Stimulated activated naive CD8-positive, alpha-beta T cell treated with anti-CD3 and anti-CD28 coated beads, Interleukin-15, amount 100 ng/mL, for 72 hours (primary cell): ENCODE measurements around the gene DPP7.
A peak's percentile ranks its signal among the peaks of the same experiment; 100 is the strongest.

Source experiments
- ATAC-seq: fragments of 150-1000 bp; cut with Tn5 transposase; 2 replicates; pipeline ENCODE4 v1.10.0; 2021; ENCODE audit warnings: mild to moderate bottlenecking, moderate library complexity
- DNase-seq, 2 donors: peaks; one replicate each; pipeline ENCODE4 v3.0.0; 2021 to 2022
- H3K27ac Mint-ChIP-seq, 2 donors: one replicate each; pipeline ENCODE4 v1.8.0; 2022; ENCODE audit warnings: mild to moderate bottlenecking in 2 of 2, mixed read lengths in 2 of 2, moderate library complexity in 2 of 2
- H3K27me3 Mint-ChIP-seq: one replicate; pipeline ENCODE4 v1.8.0; 2022; ENCODE audit warnings: mixed read lengths
- H3K4me1 Mint-ChIP-seq: one replicate; pipeline ENCODE4 v1.8.0; 2022; ENCODE audit warnings: mild to moderate bottlenecking, mixed read lengths
- H3K4me3 Mint-ChIP-seq, 2 donors: one replicate each; pipeline ENCODE4 v1.8.0; 2022; ENCODE audit warnings: mild to moderate bottlenecking in 2 of 2, mixed read lengths in 2 of 2, moderate library complexity in 1 of 2
- H3K9me3 Mint-ChIP-seq, 2 donors: one replicate each; pipeline ENCODE4 v1.8.0; 2022; ENCODE audit warnings: mixed read lengths in 2 of 2

Gene DPP7

DNA sequence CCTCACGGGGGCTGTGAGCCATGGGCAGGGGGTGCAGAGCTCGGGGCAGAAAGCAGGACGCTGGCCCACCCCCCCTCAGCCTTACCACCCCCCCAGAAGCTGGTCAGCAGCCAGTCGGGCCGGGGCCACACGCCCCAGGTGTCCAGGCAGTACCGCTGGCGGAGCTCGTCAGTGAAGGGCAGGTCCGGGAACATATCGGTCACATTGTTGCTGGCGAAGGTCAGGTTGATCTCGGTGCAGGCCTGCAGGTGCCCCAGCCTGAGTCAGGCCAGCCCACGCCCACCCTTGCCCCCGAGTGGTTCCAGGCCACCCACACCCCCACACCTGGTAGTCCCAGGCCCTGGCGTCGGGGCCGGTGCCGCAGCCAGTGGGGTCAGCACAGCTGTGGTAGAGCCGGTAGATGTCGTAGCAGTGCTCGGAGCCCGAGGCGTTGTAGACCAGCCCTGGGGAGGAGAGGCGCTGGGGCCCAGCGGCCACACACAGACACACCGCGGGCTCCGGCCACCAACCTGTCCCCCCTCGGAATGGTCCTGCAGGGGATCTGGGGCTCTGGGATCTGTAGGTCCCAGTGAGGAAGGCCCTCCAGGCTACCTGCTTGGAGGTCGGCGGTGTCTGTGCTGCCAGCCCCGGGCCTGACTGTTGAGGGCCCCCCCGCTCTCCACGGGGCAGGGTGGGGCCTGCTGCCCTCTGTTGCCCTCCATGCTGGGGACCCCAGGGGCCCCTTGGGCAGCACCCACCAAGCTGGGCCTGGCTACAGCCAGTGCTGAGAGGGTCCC lies 2.6 kb downstream of the DPP7 start:
- Mint-ChIP-seq H3K27ac (peak overlapping the region in 1 of 2 donors; percentile 42), H3K4me3 (peak overlapping the region in 1 of 2 donors; percentile 26), H3K9me3 (no peaks in the 10 kb centered on the region), H3K27me3 (no peaks in the 10 kb centered on the region), H3K4me1 (peaks cover 18% of the 10 kb centered on the region)
- ATAC-seq = no peak
- DNase-seq = no peak

DNA sequence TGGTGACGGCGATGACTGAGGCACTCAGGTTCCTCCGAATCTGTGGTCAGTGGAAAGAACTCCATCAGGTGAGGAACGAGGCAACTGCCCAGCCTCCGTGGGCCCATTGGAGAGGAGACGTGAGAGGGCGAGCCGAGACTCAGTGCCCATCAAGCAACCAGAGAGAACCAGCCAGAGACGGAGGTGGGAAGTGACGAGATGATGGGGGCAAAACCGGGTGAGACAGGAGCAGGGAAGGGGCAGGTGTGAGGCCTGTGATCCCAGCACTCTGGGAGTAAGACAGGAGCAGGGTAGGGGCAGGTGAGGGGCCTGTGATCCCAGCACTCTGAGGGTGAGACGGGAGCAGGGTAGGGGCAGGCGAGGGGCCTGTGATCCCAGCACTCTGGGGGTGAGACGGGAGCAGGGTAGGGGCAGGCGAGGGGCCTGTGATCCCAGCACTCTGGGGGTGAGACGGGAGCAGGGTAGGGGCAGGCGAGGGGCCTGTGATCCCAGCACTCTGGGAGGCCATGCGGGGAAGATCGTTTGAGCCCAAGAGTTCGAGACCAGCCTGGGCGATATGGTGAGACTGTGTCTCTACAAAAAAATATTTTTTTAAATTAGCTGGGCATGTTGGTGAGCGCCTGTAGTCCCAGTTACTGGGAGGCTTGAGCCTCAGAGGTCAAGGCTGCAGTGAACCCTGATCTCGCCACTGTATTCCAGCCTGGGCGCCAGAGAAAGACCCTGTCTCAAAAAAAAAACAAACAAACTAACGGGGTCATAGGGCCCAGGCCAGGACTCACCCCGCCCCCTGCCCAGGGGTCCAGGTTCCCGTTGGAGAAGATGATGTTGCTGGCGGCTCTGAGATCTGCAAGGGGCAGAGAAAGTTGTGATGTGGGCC lies 3.4 kb downstream of the DPP7 start:
- Mint-ChIP-seq H3K4me1 (peaks cover 18% of the 10 kb centered on the region), H3K4me3 (no peak overlapping the region), H3K9me3 (no peaks in the 10 kb centered on the region), H3K27ac (peak overlapping the region in 1 of 2 donors; percentile 42), H3K27me3 (no peaks in the 10 kb centered on the region)
- DNase-seq = no peak
- no peak for ATAC-seq

DNA sequence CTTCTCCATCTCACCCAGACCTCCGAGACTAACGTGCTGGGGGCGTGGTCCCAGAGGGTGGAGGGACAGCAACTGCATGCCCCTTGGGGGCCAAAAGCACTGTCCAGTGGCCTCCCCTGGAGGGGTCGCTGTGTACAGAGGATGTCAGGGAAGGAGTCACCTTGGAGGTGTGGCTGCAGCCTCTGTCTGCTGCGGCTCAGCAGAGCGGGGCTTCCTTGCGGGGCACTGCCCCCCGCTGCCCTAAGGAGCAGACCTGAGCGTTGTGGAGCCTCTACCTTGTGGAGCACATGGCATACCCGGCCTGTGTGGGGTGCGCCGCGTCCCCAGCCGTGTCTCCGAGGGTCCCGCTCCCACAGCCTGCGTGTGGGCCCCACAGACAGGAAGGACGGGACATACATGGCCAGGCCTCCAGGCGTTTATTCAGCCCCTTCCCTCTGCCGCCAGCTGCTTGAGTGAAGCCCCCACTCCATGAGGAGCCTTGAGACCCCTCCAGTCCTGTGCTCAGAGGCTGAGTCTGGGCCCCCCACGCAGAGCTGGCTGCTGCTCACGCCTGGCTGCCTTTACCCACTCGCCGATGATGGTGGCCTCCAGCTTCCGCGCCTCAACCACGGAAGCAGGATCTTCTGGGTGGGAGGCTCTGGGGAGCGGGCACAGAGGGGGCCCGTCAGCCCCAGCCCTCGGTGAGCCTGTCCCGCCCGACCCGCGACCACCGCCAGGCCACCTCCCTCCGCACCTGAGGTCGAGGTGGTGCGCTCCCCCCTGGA lies 4.2 kb downstream of the DPP7 start:
- Mint-ChIP-seq H3K4me3 (no peak overlapping the region), H3K9me3 (no peaks in the 10 kb centered on the region), H3K27ac (peak overlapping the region in 1 of 2 donors; percentile 42), H3K4me1 (peaks cover 18% of the 10 kb centered on the region), H3K27me3 (no peaks in the 10 kb centered on the region)
- ATAC-seq = no peak
- DNase-seq = no peak

DNA sequence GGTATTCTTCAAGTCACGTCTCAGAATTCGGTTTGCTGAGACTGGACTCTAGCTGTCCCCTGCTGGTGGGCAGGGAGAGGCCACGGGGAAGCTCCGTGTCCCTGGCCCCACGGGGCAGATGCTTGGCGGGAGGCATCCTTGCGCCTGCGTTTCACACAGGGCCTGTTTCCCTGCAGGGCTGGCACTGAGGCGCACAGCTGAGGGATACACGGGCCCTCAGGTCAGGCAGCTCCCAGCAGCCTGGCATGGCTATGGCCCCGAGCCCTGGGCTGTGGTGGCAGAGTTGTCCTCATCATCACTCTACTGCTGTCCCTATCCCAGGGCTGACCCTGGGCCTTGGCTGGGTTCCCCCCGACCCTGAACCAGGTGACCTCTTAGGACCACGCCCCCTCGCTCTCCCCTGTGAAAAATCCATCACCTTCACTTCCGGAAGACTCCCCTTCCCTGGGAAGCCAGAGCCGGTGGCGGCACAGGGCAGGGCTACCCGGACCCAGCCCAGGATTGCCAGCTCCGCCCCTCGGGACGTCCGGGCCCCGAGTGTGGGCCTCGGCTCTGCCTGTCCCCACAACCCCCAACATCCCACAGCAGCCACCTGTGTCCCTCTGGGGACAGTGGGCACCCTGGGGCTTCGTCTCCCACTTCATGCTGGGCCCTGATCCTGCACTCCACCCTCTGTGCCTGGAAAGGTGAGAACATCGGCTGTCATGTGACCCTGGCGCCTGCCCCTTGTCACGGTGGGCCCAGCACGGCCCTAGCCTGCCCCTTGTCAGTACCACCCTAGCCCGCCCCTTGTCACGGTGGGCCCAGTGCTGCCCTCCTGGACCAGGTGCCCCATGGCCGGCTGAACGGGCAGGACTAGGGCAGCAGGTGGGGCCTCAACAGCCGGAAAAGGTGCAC lies 5.0 kb downstream of the DPP7 start:
- H3K9me3 Mint-ChIP-seq = no peaks in the 10 kb centered on the region
- H3K4me3 Mint-ChIP-seq = no peak overlapping the region
- H3K4me1 Mint-ChIP-seq = peaks cover 18% of the 10 kb centered on the region

DNA sequence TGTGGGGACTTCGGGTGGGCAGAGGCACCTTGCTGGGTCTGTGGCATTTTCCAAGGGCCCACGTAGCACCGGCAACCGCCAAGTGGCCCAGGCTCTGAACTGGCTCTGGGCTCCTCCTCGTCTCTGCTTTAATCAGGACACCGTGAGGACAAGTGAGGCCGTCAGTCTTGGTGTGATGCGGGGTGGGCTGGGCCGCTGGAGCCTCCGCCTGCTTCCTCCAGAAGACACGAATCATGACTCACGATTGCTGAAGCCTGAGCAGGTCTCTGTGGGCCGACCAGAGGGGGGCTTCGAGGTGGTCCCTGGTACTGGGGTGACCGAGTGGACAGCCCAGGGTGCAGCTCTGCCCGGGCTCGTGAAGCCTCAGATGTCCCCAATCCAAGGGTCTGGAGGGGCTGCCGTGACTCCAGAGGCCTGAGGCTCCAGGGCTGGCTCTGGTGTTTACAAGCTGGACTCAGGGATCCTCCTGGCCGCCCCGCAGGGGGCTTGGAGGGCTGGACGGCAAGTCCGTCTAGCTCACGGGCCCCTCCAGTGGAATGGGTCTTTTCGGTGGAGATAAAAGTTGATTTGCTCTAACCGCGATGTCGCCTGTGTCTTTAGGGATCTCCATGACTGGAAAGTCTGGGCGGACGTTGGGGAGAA lies 5.8 kb downstream of the DPP7 start:
- Mint-ChIP-seq H3K4me3 (no peak overlapping the region), H3K27ac (peak overlapping the region in 1 of 2 donors; percentile 34), H3K9me3 (no peaks in the 10 kb centered on the region), H3K4me1 (peaks cover 18% of the 10 kb centered on the region), H3K27me3 (no peaks in the 10 kb centered on the region)
- DNase-seq (no peak), ATAC-seq (no peak)

More for the DNA sequence above, 5.0 kb downstream of the DPP7 start:
- H3K27ac Mint-ChIP-seq = peak overlapping the region in 1 of 2 donors; percentile 34
- DNase-seq = no peak
- H3K27me3 Mint-ChIP-seq = no peaks in the 10 kb centered on the region
- no peak for ATAC-seq

GRCh38 chr9:137107982-137108381 lies 6.6 kb downstream of the DPP7 start:
- Mint-ChIP-seq H3K4me1 (peaks cover 11% of the 10 kb centered on the region), H3K27me3 (no peaks in the 10 kb centered on the region), H3K4me3 (no peak overlapping the region), H3K9me3 (no peaks in the 10 kb centered on the region), H3K27ac (no peak overlapping the region)
- ATAC-seq (peak; percentile 26), DNase-seq (no peak)

GRCh38 chr9:137107312-137107921 lies 7.1 kb downstream of the DPP7 start:
- Mint-ChIP-seq H3K27ac (no peak overlapping the region), H3K4me1 (peaks cover 7% of the 10 kb centered on the region), H3K27me3 (no peaks in the 10 kb centered on the region), H3K9me3 (no peaks in the 10 kb centered on the region), H3K4me3 (no peak overlapping the region)
- ATAC-seq = peak; percentile 7
- DNase-seq = no peak

DNA sequence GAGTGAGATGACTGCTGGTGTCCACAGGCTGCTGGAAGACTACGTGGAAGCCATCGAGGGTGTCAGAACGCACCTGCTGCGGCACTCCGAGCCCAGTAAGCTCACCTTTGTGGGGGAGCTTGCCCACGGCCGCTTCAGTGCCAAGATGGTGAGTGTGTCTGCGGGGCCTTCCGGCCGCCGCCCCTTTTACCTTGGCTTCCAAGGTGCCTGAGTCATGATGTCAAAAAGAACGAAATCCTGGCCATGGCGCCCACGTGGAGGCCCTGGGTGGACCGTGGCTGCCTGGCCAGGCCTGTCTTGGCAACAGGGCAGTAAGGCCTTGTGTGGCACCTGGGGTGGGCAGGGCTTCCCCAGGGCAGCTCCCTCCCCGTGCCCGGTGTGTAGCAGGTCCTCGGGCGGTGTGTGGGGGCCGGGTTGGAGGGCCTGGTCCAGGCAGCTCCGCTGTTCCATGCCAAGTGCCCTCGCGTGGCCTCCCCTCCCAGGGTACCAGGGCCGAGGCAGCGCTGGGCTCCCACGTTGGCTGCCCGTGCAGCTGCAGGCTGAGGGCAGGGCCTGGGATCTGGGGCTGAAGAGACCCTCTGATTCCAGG lies 7.8 kb downstream of the DPP7 start:
- DNase-seq (no peak), ATAC-seq (no peak)
- Mint-ChIP-seq H3K4me3 (no peak overlapping the region), H3K27me3 (no peaks in the 10 kb centered on the region), H3K27ac (no peak overlapping the region), H3K9me3 (no peaks in the 10 kb centered on the region), H3K4me1 (peaks cover 7% of the 10 kb centered on the region)

DNA sequence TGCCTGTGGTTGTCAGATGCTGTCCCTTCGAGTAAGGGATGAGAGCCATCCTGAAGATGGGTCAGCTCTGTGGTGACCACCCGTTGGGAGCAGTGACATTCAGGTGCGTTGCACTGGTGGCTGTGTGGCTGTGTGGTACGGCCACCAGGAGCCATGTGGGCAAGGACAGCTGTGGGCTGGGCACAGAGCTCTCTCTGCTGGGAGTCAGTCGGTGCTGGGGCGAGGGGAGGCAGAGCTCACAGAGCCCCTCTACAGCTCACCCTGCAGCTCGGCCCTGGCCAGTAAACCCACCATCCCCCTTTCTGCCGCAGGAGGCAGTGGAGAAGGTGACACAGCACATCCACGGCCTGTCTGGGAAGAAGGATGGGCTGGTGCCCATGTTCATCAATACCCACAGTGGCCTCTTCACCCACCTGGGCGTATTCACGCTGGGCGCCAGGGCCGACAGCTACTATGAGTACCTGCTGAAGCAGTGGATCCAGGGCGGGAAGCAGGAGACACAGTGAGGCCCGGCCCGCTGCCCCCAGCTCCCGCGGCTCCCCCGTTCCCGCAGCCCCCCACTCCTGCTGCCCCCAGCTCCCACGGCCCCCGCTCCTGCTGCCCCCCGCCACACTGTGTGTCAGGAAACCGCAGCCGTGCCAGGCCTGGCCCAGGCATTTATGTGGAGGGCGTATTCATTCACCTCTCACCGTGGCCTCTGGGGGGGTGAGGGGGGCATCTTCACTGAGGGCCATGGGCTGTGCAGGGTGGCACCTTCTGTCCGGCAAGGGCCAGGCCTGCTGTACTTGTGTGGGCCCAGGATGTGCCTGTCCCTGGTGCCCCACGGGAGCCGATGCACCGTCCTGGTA lies 8.5 kb downstream of the DPP7 start:
- no peak for DNase-seq
- Mint-ChIP-seq H3K27me3 (no peaks in the 10 kb centered on the region), H3K4me3 (no peak overlapping the region), H3K9me3 (no peaks in the 10 kb centered on the region), H3K4me1 (peaks cover 5% of the 10 kb centered on the region), H3K27ac (no peak overlapping the region)
- ATAC-seq = no peak

DNA sequence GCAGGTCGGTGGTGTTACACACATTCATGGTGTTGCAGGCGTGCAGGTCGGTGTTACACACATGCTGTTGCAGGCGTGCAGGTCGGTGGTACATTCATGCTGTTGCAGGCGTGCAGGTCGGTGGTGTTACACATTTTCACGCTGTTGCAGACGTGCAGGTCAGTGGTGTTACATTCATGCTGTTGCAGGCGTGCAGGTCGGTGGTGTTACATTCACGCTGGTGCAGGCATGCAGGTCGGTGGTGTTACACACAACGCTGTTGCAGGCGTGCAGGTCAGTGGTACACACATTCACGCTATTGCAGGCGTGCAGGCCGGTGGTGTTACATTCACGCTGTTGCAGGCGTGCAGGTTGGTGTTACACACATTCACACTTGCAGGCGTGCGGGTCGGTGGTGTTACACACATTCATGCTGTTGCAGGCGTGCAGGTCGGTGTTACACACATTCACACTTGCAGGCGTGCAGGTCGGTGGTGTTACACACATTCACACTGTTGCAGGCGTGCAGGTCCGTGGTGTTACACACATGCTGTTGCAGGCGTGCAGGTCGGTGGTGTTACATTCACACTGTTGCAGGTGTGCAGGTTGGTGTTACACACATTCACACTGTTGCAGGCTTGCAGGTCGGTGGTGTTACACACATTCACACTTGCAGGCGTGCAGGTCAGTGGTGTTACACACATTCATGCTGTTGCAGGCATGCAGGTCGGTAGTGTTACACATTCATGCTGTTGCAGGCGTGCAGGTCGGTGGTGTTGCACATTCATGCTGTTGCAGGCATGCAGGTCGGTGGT lies 11.1 kb downstream of the DPP7 start:
- no peaks in the 10 kb centered on the region for H3K9me3 Mint-ChIP-seq
- H3K4me3 Mint-ChIP-seq = no peak overlapping the region
- no peak overlapping the region for H3K27ac Mint-ChIP-seq
- H3K27me3 Mint-ChIP-seq = no peaks in the 10 kb centered on the region
- DNase-seq = no peak
- H3K4me1 Mint-ChIP-seq = no peaks in the 10 kb centered on the region
- no peak for ATAC-seq

- Mint-ChIP-seq H3K4me1 (peaks cover 25% of the 10 kb centered on the region), H3K27ac (no peak overlapping the region), H3K4me3 (no peak overlapping the region), H3K9me3 (no peaks in the 10 kb centered on the region), H3K27me3 (no peaks in the 10 kb centered on the region)
- DNase-seq = no peak
- no peak for ATAC-seq
Measured at GRCh38 chr9:137099231-137099630, 15.3 kb downstream of the DPP7 start.

- Mint-ChIP-seq H3K27me3 (no peaks in the 10 kb centered on the region), H3K27ac (no peak overlapping the region), H3K4me1 (peaks cover 31% of the 10 kb centered on the region), H3K9me3 (no peaks in the 10 kb centered on the region), H3K4me3 (no peak overlapping the region)
- DNase-seq (no peak), ATAC-seq (no peak)
Measured at GRCh38 chr9:137097761-137098462, 16.6 kb downstream of the DPP7 start.
